ENCODE results near the gene FBXW7.

DNA sequence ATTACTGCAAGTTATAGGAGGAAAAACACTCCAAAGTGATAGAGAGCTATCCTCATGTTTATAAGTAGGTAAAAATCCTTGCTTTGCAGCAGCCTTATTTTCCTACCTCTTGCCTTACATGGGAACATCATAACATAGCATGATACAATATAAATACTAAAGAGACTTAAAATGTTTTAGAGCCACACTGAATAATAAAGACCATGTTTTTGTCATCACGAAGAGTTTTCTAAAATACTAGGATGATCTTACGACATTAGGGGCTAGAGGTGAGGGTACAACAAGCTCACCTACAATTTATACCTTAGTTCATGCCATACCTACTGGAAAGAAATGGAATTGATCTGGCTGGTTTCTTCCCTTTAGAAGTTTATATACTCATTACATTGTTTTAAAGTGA lies 184.8 kb downstream of the FBXW7 start:
- TF ChIP-seq POLR2A (IDR thresholded peaks at IDR 0.05) (no peak), CTCF (IDR thresholded peaks at IDR 0.05) (no peak), POLR2AphosphoS5 (IDR thresholded peaks at IDR 0.05) (no peak)
